Measurements from ENCODE around the gene DNAH2.

DNA sequence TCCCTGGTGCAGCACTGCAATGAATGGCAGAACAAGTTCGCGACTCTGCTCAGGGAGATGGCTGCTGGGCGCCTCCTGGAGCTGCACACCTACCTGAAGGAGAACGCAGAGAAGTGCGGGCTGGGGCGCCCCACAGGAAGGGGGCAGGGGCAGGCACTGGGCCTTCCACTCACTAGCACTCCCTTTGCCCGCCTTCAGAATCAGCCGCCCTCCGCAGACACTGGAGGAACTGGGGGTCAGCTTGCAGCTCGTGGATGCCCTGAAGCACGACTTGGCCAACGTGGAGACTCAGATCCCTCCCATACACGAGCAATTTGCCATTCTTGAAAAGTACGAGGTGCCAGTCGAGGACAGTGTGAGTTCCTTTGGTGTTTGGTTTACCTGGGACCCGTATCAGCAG, 46.4 kb downstream of the DNAH2 start:
- TF ChIP-seq, protein P1, sequence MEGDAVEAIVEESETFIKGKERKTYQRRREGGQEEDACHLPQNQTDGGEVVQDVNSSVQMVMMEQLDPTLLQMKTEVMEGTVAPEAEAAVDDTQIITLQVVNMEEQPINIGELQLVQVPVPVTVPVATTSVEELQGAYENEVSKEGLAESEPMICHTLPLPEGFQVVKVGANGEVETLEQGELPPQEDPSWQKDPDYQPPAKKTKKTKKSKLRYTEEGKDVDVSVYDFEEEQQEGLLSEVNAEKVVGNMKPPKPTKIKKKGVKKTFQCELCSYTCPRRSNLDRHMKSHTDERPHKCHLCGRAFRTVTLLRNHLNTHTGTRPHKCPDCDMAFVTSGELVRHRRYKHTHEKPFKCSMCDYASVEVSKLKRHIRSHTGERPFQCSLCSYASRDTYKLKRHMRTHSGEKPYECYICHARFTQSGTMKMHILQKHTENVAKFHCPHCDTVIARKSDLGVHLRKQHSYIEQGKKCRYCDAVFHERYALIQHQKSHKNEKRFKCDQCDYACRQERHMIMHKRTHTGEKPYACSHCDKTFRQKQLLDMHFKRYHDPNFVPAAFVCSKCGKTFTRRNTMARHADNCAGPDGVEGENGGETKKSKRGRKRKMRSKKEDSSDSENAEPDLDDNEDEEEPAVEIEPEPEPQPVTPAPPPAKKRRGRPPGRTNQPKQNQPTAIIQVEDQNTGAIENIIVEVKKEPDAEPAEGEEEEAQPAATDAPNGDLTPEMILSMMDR (IDR thresholded peaks at IDR 0.05) = no peak
- TF ChIP-seq EZH2 (IDR thresholded peaks at IDR 0.05) (no peak), EZH2phosphoT487 (IDR thresholded peaks at IDR 0.05) (no peak)

Data from neural progenitor cell (in vitro differentiated cells).